ENCODE results near the gene OR4C16.

OR4C16 gene

GRCh38 chr11:55571828-55572227 lies at the start of gene OR4C16:
TSS of gene OR4C16 (plus strand) at chr11:55572128. CDS start at chr11:55572128, 0 bp downstream.
- DNase-seq = no peak

DNA sequence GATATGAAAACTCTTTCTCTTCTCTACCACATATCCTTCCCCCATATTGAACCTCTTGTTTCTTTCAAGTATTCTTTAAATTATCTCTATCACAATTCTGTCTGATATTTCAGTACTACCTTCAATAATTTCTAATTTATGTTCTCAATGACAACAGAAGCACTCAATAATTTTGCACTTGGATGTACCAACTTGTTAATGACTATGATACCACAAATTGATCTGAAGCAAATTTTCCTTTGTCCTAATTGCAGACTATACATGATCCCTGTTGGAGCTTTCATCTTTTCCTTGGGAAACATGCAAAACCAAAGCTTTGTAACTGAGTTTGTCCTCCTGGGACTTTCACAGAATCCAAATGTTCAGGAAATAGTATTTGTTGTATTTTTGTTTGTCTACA lies 17.8 kb upstream of the OR4C16 start, which contains the start of gene OR4C15:
OR4C15 (plus strand) TSS at position 301 of the 400 bp plus-strand sequence; CDS start at position 301, 0 bp downstream.
- no peak for DNase-seq

GRCh38 chr11:55572548-55572947 lies 620 bp downstream of the OR4C16 start:
- DNase-seq = no peak

- DNase-seq = no peak
Observed at GRCh38 chr11:55607545-55607944, 35.6 kb downstream of the OR4C16 start, which contains the start of gene OR4C11. TSS of gene OR4C11 (minus strand) at chr11:55607645. CDS start at chr11:55604373, 3,272 bp downstream.
